GM18870 (cell line): ENCODE data around the gene PEX11A.
"Not testable (repeated sequence)": the region's sequence is repeated elsewhere in the genome, so short reads cannot be mapped to it uniquely, and the experiment has no call there.

ENCODE experiments used
- ATAC-seq: cut with Tn5 transposase; IDR thresholded peaks from one replicate; pipeline ENCODE4 v1.9.1; 2021; ENCODE audit warnings: moderate library complexity; ENCODE audit not compliant: unreplicated experiment

Gene PEX11A, protein sequence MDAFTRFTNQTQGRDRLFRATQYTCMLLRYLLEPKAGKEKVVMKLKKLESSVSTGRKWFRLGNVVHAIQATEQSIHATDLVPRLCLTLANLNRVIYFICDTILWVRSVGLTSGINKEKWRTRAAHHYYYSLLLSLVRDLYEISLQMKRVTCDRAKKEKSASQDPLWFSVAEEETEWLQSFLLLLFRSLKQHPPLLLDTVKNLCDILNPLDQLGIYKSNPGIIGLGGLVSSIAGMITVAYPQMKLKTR

DNA sequence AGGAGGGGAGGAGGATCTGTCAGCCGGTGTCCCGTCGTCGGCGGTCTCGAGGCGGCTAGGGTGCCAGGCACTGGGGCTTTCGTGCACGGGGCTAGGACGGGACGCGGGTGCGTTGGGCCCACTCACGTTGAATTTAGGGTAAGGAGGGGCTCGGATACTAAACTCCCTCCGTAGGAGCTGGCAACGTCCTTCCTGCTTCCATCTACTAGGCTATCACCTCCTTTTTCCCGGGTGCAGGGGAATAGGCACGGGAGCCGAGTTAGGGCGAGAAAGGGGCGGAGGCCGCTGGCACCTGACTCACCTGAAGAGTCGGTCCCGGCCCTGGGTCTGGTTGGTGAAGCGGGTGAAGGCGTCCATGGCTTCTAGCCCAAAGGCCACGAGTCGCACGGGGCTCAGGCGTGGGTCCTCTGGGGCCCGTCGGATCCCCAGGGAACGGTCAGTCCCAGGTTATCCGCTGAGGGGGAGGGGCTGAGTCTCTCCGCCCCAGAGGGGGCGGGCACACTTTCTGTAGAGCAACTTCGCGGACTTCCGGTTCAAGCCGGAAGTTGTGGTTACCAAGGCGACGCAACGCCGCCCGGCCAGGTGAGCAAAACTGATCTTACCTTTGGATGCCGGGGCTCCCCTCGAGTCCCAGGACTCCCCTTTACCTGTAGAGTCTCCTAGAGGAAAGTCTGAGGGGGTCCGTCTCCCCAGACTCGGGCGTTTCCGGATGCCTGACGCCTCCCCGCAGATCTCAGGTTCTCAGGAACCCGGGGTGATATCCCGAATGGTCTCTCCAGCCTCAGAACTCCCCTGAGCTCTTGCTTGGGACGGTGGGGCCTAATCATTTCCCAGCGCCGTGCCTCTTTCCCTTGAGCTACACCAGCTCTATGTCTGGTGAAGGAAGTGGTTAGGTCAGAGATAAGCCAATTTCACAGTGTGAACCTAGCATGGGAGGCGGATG lies at the start of gene PEX11A, which contains the start of gene WDR93:
PEX11A (minus strand) TSS at position 479 of the 943 bp plus-strand sequence; CDS start at position 357, 122 bp downstream.
WDR93 (plus strand) TSS at position 536 of the 943 bp plus-strand sequence. CDS start 10,936 bp downstream, outside the sequence.
- ATAC-seq, result peak; percentile 83

DNA sequence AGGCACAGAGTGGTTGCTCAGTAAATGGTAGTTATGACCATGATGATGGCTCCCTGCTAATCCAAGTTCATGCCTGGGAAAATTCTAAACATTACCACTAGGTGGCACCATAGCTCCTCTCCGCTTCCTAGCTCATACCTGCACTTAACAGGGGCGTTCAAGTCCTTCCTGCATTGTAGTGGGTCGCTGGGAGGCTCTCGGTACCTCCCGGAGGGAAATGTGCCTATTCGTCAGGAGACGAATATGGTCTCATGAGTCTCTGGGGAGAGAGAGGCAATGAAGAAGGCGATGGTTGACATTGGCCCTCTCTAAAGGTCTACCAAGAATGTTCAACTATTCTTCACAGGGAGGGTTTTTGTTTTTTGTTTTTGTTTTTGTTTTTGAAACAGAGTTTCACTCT lies 49.6 kb upstream of the PEX11A start:
- ATAC-seq, result peak; percentile 79

DNA sequence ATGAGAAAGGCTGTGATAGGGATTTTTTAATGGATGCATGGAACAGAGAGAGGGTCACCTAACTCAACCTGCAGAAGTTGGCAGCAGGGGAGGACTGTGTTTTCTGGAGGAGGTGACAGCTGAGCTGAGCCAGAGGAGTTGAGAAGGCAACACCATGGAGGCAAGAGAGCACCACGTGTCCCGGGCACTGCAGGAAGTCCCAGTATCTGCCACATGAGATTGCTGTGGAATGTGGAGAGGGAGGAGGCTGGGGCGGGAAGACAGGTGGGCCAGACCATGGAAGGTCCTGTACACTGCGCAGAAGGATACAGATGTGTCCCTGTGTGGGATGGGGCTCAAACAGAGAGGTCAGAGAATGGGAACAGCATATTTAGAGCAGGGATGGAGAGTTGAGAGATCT lies 45.2 kb upstream of the PEX11A start:
- ATAC-seq, result no peak

DNA sequence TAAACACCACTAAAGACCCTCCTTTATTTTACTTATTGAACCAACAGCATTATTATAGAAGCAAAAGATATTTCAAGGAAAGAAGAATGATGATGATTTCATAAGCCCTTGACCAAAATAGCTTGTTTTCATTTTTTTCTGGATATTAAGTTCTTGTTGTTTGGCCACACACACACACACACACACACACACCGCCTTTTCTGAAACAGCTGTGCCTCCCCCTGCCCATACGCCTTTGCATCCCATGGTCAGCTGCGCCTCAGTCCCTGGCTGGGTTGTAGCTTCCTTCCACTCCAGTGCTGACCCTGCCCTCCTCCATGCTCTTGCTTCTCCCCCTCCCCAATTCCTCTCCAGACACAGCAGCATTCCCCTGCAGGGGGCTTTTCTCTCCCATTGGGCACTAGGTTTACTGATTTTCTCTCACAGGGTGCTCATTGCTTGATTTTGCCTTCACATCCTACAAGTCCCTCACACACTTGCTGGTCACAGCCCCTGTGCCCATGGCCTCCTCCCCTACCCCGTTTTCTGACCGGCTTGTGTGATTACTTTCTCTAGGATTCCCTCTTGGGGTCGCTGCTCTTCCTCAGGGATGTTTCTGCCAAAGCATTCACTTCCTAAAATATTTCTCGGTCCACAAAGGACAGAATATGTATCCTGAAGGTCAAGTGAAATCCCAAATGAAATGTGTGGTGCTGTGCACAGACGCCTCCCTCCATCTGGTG lies 42.1 kb upstream of the PEX11A start:
- ATAC-seq, result no peak

DNA sequence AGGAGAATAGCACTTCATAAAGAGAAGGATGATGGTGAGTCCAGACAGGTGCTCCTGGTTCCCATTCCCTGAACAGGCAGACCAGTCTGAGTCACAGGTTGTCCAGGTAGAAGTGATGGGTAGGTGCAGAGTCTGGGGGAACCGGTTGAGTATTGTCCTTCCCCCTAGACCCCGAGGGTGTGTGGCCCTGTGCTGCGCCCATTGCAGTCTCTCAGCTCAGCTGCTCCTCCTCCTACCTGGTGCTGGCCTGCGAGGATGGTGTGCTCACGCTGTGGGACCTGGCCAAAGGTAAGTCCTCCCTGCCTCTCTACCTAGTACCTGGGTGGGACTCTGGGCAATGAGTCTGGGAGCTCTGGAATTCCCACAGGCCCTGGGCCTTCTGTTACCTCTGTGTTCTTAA lies 40.7 kb upstream of the PEX11A start:
- no peak for ATAC-seq

DNA sequence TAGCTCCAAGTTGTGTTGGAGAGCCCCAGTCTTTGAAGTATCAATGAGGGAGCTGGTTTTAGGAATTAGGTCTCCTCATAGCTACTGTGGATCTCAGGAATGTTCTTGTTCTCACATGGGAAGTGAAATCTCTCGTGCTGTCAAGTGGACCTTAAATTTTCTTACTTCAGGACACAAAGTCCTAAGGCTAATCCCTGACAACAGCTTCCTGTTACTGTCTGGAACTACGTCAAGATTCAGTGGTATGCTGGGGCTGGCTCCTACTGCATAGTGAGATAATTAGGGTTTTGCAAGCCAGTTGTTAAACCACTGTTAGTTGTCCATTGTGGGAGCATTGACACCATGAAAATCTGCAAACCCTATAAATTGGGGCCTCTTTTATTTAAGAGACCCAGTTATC lies 37.7 kb upstream of the PEX11A start:
- no peak for ATAC-seq

DNA sequence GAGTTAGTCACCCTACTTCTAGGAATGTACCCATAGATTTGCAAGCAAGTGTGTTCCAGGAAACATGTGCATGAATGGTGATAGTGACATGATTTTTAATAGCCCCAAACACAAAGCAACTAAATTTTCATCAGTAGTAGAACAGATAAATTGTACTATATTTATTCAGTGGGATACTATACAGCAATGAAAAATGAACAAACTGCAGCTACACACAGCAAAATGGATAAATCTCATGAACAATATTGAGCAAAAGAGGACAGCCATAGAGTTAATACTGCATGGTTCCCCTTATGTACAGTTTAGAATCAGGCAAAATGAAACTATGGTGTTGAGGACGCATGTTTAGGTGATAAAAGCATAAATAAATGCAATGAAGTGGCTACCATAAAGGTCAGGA lies 34.5 kb upstream of the PEX11A start:
- ATAC-seq, result no peak

DNA sequence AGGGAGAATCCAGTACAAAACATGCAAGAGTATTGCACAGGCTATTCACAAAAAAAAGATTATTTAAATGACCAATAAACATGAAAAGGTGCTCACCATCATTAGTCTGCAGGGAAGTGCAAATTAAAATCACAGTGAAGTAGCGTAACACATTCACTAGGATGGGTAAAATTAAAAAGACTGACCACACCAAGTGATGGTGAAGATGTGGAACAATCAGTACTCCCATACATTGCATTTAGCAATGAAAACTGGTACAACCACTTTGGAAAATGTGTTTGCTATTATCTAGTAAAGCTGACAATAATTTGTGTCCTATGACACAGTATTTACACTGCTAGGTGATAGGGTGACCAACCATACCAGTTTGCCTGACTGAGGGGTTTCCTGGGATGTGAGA lies 34.1 kb upstream of the PEX11A start:
- ATAC-seq, result no peak

DNA sequence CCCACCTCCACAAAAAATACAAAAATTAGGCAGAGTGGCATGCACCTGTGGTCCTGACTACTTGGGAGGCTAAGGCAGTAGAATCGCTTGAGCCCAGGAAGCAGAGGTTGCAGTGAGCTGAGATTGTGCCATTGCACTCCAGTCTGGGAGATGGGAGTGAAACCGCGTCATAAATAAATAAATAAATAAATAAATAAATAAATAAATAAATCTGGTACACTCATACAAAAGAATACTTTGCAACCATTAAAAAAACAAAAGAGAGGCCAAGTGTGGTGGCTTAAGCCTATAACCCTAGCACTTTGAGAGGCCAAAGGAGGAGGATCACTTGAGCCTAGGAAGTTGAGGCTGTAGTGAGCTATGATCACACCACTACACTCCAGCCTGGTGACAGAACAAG lies 32.5 kb upstream of the PEX11A start:
- ATAC-seq, result no peak

DNA sequence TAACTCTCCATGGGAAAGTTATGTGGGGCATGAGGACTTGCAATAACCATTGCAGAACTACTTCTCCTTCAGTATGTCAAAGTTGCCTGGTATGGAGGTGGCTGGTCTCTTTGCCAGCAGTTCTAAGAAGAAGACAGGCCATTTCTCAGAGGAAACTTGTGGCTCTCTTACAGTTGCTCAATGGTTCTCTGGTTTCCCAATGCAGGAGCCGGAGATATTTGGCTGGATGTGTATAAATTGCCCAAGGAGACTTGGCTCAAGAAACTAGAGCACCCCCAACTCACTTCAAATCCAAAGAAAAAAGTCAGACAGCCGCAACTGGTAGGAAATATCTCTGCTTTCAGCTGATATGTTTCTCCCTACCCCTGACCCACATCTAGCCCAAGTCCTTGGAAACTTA lies 24.2 kb upstream of the PEX11A start:
- no peak for ATAC-seq

DNA sequence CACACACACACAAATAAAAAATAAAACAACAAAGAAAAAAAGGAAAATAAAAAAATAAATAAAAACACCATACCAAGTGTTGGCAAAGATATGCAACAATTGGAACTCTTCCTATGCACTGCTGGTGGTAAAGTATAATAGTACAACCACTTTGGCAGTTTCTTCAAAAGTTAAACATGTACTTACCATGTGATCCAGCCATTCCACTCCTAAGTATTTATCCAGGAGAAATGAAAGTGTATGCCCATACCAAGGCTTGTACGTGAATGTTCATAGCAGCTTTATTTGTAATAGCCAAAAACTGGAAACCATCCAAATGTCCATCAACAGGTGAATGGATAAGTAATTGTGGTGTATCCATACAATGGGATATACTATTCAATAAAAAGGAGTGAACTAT lies 17.0 kb upstream of the PEX11A start:
- no peak for ATAC-seq

DNA sequence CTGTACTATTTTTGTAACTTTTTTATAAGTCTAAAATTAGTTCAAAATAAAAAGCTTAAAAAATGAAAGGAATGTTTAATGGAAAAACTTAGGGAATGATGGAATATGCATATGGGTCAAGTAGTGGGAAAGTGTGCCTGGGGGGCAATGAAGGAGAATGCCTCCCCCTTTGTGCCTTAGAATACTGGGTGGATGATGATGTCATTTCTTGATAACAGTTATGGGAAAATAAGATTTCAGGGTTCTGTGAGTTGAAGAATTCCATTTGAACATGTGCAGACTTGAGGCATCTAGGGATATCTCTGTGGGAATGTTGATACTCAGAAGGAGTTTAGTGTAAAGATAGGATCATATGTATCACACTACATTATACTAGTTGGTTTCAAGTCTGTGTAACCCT lies 13.9 kb upstream of the PEX11A start:
- no peak for ATAC-seq

DNA sequence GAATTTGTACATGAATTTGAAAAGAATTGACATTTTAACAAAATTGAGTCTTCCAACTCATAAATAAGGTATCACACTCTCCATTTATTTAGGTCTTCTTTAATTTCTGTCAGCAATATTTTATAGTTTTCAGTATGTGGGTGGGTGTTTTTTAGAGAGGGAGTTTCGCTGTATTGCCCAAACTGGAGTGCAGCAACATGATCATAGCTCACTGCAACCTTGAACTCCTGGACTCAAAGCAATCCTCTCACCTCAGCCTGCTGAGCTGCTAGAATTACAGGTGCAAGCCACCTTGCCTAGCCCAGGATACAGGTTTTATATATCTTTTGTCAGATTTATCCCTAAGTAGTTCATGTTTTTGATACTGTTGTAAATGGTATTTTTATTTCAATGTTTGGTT lies 4.6 kb upstream of the PEX11A start:
- no peak for ATAC-seq

DNA sequence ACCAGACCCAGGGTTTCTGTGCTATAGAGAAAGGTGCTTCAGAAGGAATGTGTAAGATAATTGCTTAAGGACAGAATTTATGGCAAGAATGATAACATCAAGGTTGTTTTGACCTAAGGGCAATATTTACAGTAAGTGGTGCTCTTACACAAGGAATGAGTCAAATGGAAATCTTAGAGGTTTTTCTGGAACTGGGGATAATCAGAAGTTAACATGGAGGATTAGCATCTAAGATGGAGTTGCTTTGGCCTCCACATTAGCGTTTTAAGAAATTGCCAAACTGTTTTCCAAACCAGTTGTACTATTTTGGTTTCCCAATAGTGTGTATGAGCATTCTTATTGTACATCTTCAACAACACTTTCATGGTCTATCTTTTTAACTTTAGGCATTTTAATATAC lies 3.1 kb upstream of the PEX11A start:
- no peak for ATAC-seq

DNA sequence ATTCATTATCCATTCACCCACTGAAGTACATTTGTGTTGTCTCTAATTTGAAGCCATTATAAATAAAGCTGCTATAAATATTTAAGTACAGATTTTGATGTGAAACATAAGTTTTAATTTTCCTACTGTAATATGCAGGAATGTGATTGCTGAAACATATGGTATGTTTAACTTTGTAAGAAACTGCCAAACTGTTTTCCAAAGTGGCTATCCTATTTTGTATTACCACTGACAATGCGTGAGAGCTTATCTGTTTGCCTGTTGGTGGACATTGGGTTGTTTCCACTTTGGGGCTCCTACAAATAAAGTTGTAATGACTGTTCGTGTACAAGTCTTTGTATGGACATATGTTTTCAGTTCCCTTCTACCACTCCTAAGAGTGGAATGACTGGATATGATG lies 2.5 kb upstream of the PEX11A start:
- ATAC-seq, result no peak

DNA sequence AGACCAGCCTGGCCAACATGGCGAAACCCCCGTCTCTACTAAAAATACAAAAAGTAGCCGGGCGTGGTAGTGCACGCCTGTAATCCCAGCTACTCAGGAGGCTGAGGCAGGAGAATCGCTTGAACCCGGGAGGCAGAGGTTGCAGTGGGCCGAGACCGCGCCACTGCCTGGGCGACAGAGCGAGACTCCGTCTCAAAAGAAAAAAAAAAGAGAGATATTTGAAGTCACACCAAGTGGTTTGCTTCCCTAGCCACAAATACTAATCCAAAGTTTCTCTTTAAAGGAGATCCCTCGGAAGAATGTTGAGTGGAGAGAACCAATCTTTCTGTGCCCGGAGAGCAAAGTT lies 651 bp downstream of the PEX11A start:
- ATAC-seq, result not testable (repeated sequence)

DNA sequence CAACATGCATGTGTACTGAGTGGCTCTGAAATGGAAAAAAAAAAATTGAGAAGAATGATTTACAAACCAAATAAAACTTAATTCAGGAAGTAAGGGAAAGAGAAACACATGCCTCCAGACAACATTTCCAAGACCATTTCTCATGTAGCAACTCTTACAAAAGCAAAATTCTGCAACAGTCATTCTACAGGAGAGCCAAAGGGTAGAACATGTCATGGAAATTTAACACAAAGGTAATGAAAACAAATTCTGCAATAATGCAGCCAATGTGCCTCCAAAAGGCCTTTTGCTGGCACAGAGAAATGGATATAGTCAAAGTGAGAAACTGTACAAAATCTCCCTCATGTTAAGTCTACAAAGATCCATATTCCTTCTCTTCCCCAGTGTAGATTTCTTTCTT lies 4.0 kb downstream of the PEX11A start:
- no peak for ATAC-seq

DNA sequence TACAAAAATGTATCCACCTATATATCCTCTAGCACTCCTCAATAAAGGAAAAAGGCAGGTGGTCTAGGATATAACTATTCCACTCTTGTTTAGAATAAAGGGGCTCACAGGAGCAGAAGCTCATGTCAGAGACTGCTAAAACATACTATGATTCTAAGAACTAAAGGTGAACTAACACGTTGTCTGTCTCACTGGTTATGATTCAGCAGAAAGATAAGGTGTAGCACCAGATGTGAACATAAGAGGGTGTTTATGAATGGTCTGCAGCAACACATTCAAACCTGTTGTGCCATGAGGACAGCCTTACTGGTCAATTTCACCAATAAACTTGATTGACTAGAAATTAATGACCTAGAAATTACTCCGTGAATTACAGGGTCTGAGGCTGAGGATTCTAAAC lies 4.6 kb downstream of the PEX11A start:
- no peak for ATAC-seq

DNA sequence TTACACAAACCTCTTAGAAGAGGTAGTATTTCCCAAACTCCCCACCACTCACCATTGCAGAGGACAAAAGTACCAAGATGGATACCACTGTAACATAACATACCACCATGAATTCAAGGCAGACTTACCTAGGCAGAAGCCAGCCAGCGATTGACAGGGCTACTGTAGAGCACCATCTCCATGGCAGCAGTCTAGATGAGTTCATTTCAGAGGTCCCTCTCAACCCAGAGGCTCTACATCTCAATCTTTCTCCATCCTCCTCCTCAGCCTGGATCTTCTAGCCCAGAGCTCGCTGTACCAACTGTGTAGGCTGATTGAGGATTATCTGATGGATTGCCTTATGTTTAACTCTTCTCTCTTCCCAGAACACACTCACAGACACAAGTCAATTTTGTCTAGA lies 9.4 kb downstream of the PEX11A start:
- no peak for ATAC-seq

DNA sequence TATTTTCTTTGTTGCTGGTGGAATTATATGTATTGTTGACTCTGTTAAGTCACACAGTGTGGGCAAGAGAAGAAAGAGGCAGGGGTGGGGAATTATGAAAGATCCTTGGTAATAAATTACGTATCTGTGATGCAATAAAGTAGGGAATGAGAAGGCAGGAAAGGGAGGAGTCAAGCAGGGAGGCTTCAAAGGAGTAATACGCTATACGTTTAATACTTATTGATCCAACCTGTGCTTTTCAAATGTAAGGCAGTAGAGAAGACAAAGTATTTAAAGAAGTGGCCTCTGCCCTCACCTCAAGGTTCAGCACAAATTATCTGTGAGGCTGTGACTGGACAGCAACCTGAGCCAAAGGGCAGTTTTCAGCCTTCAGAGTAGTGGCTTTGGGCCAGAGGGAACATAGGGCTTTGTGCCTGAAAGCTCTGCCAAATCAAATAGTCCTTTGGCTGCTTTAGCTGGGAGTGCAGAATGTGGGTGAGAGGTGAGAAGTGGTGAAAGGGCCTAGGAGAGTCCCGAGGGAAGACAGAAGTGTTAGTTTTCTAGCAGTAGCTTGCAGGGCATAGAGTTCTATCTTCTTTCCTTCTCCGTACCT lies 10.2 kb downstream of the PEX11A start:
- ATAC-seq, result no peak

DNA sequence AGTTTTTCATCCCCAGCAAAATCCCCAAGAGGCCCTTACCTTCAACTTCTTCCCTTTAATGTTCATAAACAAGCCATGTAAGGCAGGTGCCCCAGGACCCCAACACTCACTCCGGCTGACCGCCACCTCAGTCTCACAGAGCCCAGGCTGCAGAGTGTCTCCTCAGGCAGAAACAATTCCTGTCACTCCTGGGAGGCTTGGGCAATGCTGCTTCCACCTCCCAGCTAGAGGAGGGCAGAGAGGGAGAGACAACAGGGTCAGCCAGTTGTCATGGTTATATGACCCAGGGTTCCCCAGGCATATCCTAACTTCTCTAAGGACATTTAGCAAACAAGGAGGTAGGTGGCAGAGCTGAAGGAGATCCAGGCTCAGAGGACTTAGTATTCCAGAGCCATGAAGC lies 11.3 kb downstream of the PEX11A start, which contains the start of gene PLIN1:
PLIN1 (minus strand) TSS at position 156 of the 400 bp plus-strand sequence. CDS start 1,878 bp downstream, outside the sequence.
- ATAC-seq, result no peak
